Measurements from ENCODE around the gene GNPAT.

GRCh38 chr1:231200388-231201031, 40.5 kb upstream of the GNPAT start:
- no peak for TF ChIP-seq CTCF (conservative IDR thresholded peaks at IDR 0.05; ENCODE audit: low read depth, low read length)
- TF ChIP-seq EZH2 (IDR thresholded peaks at IDR 0.05; ENCODE audit: borderline replicate concordance, low read depth, low read length, poor library complexity, severe bottlenecking): no peak
